Spleen (tissue), 7 donors: ENCODE results near the gene SPAAR.

ENCODE experiments used
- CTCF ChIP-seq, 11 experiments: fragments of 200-600 bp in 7 of 11; fragments of 450-650 bp in 4 of 11; sonication (generic) in 4 of 11; IDR thresholded peaks in 8 of 11; conservative IDR thresholded peaks in 3 of 11; 1 replicate in 7 of 11; 2 replicates in 4 of 11; pipeline versions ENCODE4 v1.4.0 to v1.8.0; 2016 to 2021; ENCODE audit warnings: antibody characterized with exemption in 11 of 11, inconsistent platforms in 4 of 11, mild to moderate bottlenecking in 1 of 11
- POLR2A ChIP-seq, 3 donors: fragments of 450-650 bp; IDR thresholded peaks; one replicate each; pipeline ENCODE4 v1.5.1; 2017; ENCODE audit warnings: antibody characterized with exemption in 3 of 3, mild to moderate bottlenecking in 1 of 3
- POLR2AphosphoS5 ChIP-seq, 3 donors: sonication (generic); formaldehyde crosslinking; IDR thresholded peaks; one replicate each; pipeline ENCODE4 v1.5.1; 2017; ENCODE audit warnings: antibody characterized with exemption in 3 of 3
- donor health status: DM: no; HTN: no; CAD: no; lungs with moderate emphysema.
- donor health status: DM: no; HTN: no; CAD: no.
- donor health status: DM: no; HTN: no; CAD: no.

GRCh38 chr9:35915681-35916294 is 6.5 kb downstream of the SPAAR start:
- TF ChIP-seq POLR2A (IDR thresholded peaks at IDR 0.05) (no peak), CTCF (IDR thresholded peaks at IDR 0.05 in 8 of 11, conservative IDR thresholded peaks at IDR 0.05 in 3 of 11) (no peak), POLR2AphosphoS5 (IDR thresholded peaks at IDR 0.05) (no peak)
